GM10266 (cell line): Measurements from ENCODE around the gene ENOX1.

Experiments
- DNase-seq: peaks from one replicate; pipeline ENCODE4 v3.0.0; 2012; ENCODE audit errors: extremely low spot score
- TF ChIP-seq, protein P1 (sequence below): IDR thresholded peaks from 2 replicates; pipeline ENCODE4 v1.5.1; 2012; ENCODE audit warnings: mild to moderate bottlenecking, low read depth; ENCODE audit not compliant: control insufficient read depth, insufficient read depth; ENCODE audit errors: missing control alignments

Gene ENOX1

GRCh38 chr13:43786472-43786765 lies 353 bp downstream of the ENOX1 start:
- DNase-seq = no peak
- TF ChIP-seq, protein P1, sequence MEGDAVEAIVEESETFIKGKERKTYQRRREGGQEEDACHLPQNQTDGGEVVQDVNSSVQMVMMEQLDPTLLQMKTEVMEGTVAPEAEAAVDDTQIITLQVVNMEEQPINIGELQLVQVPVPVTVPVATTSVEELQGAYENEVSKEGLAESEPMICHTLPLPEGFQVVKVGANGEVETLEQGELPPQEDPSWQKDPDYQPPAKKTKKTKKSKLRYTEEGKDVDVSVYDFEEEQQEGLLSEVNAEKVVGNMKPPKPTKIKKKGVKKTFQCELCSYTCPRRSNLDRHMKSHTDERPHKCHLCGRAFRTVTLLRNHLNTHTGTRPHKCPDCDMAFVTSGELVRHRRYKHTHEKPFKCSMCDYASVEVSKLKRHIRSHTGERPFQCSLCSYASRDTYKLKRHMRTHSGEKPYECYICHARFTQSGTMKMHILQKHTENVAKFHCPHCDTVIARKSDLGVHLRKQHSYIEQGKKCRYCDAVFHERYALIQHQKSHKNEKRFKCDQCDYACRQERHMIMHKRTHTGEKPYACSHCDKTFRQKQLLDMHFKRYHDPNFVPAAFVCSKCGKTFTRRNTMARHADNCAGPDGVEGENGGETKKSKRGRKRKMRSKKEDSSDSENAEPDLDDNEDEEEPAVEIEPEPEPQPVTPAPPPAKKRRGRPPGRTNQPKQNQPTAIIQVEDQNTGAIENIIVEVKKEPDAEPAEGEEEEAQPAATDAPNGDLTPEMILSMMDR = no peak

GRCh38 chr13:43785650-43786471 lies 911 bp downstream of the ENOX1 start:
- peak; percentile 41 for DNase-seq
- TF ChIP-seq, protein P1 = no peak

DNA sequence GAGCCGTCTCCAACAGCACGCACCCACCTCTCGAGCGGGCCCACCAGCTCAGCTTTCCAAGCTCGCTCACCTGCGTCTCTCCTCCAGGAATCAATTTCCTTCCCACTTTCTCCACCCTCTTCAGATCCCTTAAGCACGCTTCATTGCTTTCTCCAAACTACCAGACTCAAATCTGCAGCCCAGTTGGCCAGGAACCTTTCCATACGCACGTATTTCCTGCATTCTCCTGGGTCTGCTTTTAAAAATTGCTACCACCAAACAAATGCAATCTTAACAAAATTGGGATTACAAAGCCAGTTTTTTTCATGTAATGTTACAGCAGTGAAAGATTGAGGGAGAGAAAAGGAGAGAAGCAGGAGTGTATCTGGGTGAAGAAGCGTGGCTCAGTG lies 1.5 kb downstream of the ENOX1 start:
- DNase-seq = peak; percentile 12
- TF ChIP-seq, protein P1 = no peak

- no peak for DNase-seq
- TF ChIP-seq, protein P1 = no peak
Observed at GRCh38 chr13:43784496-43784895, 2.3 kb downstream of the ENOX1 start.

DNA sequence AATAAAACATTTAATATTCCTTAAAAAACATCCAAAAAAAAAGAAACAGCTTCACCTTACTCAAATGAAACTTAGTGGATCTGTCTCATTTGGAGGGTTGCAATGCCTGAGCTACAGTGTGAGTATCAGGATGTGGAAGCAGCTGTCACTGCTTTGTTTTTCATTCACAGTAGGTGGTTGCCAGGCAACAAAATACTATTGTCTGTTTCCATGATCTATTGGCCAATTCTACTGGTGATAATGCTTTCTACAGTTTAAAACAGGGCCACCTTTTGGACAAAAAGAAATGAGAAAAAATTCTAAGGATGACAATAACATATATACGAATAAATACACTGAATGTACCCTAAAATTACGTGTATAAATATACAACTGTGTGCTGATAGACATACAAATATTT lies 3.0 kb downstream of the ENOX1 start:
- peak; percentile 21 for DNase-seq
- TF ChIP-seq, protein P1 = no peak

- DNase-seq = no peak
Observed at GRCh38 chr13:43782686-43783085, 4.1 kb downstream of the ENOX1 start.

DNA sequence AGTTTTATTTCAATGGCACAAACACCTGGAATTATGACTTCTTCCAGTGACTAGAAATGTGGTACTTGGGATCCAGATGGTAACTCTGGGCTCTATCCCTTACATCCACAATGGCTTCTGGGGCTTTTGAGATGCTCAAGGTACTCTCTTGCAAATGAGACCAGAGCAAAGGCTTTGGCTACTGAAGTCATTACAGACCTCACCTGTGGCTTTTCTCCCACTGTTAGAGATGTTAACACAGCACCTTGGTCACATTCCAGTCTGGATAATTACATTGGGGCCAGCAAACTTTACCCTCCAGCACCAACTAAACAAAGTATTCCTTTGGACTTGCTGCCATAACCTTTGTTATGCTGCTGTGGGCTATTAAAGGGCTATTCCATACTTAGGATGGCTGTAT lies 6.1 kb downstream of the ENOX1 start:
- TF ChIP-seq, protein P1 = no peak
- DNase-seq = no peak

More at GRCh38 chr13:43782686-43783085, 4.1 kb downstream of the ENOX1 start:
- TF ChIP-seq, protein P1 = no peak
